IMR-90 (cell line): ENCODE measurements around the gene CERS6.

Experiments
- CEBPB ChIP-seq: IDR thresholded peaks from 2 replicates; pipeline ENCODE4 v1.6.1; 2012; ENCODE audit warnings: low read depth, low read length, improper control_type of control experiment
- MAFK ChIP-seq: IDR thresholded peaks from 2 replicates; pipeline ENCODE4 v1.6.1; 2012; ENCODE audit warnings: low read depth, low read length, improper control_type of control experiment
- MAZ ChIP-seq: IDR thresholded peaks from 2 replicates; pipeline ENCODE4 v1.6.1; 2012; ENCODE audit warnings: low read depth, mild to moderate bottlenecking, low read length, improper control_type of control experiment, moderate library complexity, borderline replicate concordance
- POLR2A ChIP-seq: IDR thresholded peaks from 2 replicates; pipeline ENCODE4 v1.6.1; 2012; ENCODE audit warnings: mild to moderate bottlenecking, low read depth, low read length
- RAD21 ChIP-seq: IDR thresholded peaks from 2 replicates; pipeline ENCODE4 v1.6.1; 2012; ENCODE audit warnings: low read length, improper control_type of control experiment
- RCOR1 ChIP-seq: IDR thresholded peaks from 2 replicates; pipeline ENCODE4 v1.6.1; 2012; ENCODE audit warnings: mild to moderate bottlenecking, low read length, improper control_type of control experiment; ENCODE audit not compliant: insufficient replicate concordance
- RFX5 ChIP-seq: IDR thresholded peaks from 2 replicates; pipeline ENCODE4 v1.8.0; 2012; ENCODE audit warnings: low read depth, mild to moderate bottlenecking, low read length, moderate library complexity
- TF ChIP-seq, protein P1 (sequence below): conservative IDR thresholded peaks from 2 replicates; pipeline ENCODE4 v1.5.1; 2012; ENCODE audit warnings: mild to moderate bottlenecking, low read depth, low read length, improper control_type of control experiment
- TF ChIP-seq, protein P2 (sequence below): fragments of 150-350 bp; IDR thresholded peaks from 2 replicates; pipeline ENCODE4 v1.6.1; 2017; ENCODE audit warnings: mild to moderate bottlenecking, antibody characterized with exemption, low read length, low read depth

DNA sequence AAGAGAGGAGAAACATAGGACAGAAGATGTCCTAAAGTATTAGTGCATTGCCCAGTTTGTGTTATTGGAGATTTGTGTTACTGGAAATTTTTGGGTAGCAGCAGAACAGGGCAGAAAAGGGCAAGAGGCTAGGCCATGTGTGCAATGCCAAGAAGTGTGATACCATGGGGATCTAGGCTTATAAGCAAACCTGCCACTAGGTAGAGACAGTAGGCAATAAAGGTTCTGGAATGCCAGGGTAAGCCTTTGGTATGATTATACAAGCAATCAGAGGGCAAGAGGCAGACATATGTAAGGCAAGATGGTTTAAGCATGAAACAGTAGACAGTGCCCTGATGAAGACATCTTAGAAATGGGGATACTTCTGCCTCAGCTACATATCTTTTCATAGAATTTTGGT, 12.3 kb upstream of the CERS6 start:
- TF ChIP-seq RFX5 (no peak), RAD21 (no peak), POLR2A (no peak), CEBPB (no peak), MAFK (no peak), RCOR1 (no peak), MAZ (no peak)
- TF ChIP-seq, protein P1, sequence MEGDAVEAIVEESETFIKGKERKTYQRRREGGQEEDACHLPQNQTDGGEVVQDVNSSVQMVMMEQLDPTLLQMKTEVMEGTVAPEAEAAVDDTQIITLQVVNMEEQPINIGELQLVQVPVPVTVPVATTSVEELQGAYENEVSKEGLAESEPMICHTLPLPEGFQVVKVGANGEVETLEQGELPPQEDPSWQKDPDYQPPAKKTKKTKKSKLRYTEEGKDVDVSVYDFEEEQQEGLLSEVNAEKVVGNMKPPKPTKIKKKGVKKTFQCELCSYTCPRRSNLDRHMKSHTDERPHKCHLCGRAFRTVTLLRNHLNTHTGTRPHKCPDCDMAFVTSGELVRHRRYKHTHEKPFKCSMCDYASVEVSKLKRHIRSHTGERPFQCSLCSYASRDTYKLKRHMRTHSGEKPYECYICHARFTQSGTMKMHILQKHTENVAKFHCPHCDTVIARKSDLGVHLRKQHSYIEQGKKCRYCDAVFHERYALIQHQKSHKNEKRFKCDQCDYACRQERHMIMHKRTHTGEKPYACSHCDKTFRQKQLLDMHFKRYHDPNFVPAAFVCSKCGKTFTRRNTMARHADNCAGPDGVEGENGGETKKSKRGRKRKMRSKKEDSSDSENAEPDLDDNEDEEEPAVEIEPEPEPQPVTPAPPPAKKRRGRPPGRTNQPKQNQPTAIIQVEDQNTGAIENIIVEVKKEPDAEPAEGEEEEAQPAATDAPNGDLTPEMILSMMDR, result no peak
- TF ChIP-seq, protein P2, sequence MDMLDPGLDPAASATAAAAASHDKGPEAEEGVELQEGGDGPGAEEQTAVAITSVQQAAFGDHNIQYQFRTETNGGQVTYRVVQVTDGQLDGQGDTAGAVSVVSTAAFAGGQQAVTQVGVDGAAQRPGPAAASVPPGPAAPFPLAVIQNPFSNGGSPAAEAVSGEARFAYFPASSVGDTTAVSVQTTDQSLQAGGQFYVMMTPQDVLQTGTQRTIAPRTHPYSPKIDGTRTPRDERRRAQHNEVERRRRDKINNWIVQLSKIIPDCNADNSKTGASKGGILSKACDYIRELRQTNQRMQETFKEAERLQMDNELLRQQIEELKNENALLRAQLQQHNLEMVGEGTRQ, result no peak
